G401 (cell line): ENCODE measurements around the gene VPS26A. TPM values are rescaled to one million over a fixed set of nuclear protein-coding genes. Genes with fewer than 3 reads are reported as not detected.

Source experiments
- DNase-seq: peaks from one replicate; pipeline ENCODE4 v3.0.0-alpha.2; 2015; ENCODE audit warnings: low spot score
- in situ Hi-C: cut with HindIII; loops from 2 replicates; pipeline ENCODE4 v1.10.0; 2016; ENCODE audit warnings: low sequenced_read_pairs, mixed read lengths
- total RNA-seq: library from RNA; depleted of rRNA; stranded (reverse); fragments of >200 nt; shearing (Covaris generic); gene quantifications from 2 replicates; pipeline ENCODE4 v1.2.3, GENCODE V29; 2014; rRNA removed

The VPS26A gene
- 23.9 and 29.7 TPM in 2 replicates for total RNA-seq

GRCh38 chr10:69123747-69124562 lies at the start of gene VPS26A:
Gene VPS26A, plus strand, starts transcription at chr10:69124178. Its CDS starts 100 bp downstream, at chr10:69124278.
- in situ Hi-C loops, result no loop called here
- peak; percentile 100 for DNase-seq

GRCh38 chr10:69074532-69074931 lies 49.4 kb upstream of the VPS26A start:
- in situ Hi-C loops, result no loop called here
- DNase-seq, result no peak

GRCh38 chr10:69075431-69075830 lies 48.5 kb upstream of the VPS26A start:
- DNase-seq, result no peak
- in situ Hi-C loops, result no loop called here

GRCh38 chr10:69078311-69078710 lies 45.7 kb upstream of the VPS26A start:
- in situ Hi-C loops, result no loop called here

GRCh38 chr10:69080226-69080625 lies 43.8 kb upstream of the VPS26A start:
- in situ Hi-C loops, result no loop called here

More at GRCh38 chr10:69078311-69078710, 45.7 kb upstream of the VPS26A start:
- no peak for DNase-seq

GRCh38 chr10:69086001-69086509 lies 37.9 kb upstream of the VPS26A start:
- no peak for DNase-seq
- in situ Hi-C loops, result no loop called here

More at GRCh38 chr10:69080226-69080625, 43.8 kb upstream of the VPS26A start:
- no peak for DNase-seq

GRCh38 chr10:69087590-69088470 lies 36.1 kb upstream of the VPS26A start, which contains the start of gene SRGN:
Gene SRGN, plus strand, starts transcription at chr10:69088103. Its CDS starts 55 bp downstream, at chr10:69088158.
- in situ Hi-C loops, result no loop called here
- peak; percentile 23 for DNase-seq

GRCh38 chr10:69088471-69088769 lies 35.6 kb upstream of the VPS26A start:
- no peak for DNase-seq
- in situ Hi-C loops, result no loop called here

GRCh38 chr10:69088801-69089501 lies 35.0 kb upstream of the VPS26A start:
- no peak for DNase-seq
- in situ Hi-C loops, result no loop called here

- in situ Hi-C loops, result no loop called here
These were observed 34.1 kb upstream of the VPS26A start for GRCh38 chr10:69089638-69090599.

GRCh38 chr10:69090685-69091084 lies 33.3 kb upstream of the VPS26A start:
- in situ Hi-C loops, result no loop called here
- DNase-seq, result no peak

More at GRCh38 chr10:69089638-69090599, 34.1 kb upstream of the VPS26A start:
- no peak for DNase-seq

- in situ Hi-C loops, result no loop called here
- DNase-seq, result no peak
These were observed 32.8 kb upstream of the VPS26A start for GRCh38 chr10:69091143-69091651.

- DNase-seq, result peak; percentile 50
- in situ Hi-C loops, result no loop called here
These were observed 30.8 kb upstream of the VPS26A start for GRCh38 chr10:69092959-69093850.

- in situ Hi-C loops, result no loop called here
- no peak for DNase-seq
These were observed 30.0 kb upstream of the VPS26A start for GRCh38 chr10:69093933-69094332.

- in situ Hi-C loops, result no loop called here
- DNase-seq, result no peak
These were observed 27.9 kb upstream of the VPS26A start for GRCh38 chr10:69096045-69096444.

GRCh38 chr10:69097729-69098128 lies 26.2 kb upstream of the VPS26A start:
- in situ Hi-C loops, result no loop called here
- DNase-seq, result no peak
